Fibroblast of pulmonary artery (primary cell): Measurements from ENCODE around the gene KIF26B.

Source experiments
- DNase-seq: peaks from one replicate; pipeline ENCODE4 v3.0.0-alpha.2; 2010; ENCODE audit warnings: low read depth
- H3K4me3 ChIP-seq: replicated peaks from 2 replicates; pipeline ENCODE4 v1.5.1; 2011; ENCODE audit warnings: low read depth, mild to moderate bottlenecking, control low read depth, low read length, moderate library complexity
- TF ChIP-seq, protein P1 (sequence below): IDR thresholded peaks from 2 replicates; pipeline ENCODE4 v1.5.1; 2011; ENCODE audit warnings: mild to moderate bottlenecking, control low read depth, low read length, inconsistent platforms; ENCODE audit errors: missing control alignments

The KIF26B gene

GRCh38 chr1:245148861-245149260 is 5.9 kb upstream of the KIF26B start:
- no peak overlapping the region for H3K4me3 ChIP-seq
- TF ChIP-seq, protein P1, sequence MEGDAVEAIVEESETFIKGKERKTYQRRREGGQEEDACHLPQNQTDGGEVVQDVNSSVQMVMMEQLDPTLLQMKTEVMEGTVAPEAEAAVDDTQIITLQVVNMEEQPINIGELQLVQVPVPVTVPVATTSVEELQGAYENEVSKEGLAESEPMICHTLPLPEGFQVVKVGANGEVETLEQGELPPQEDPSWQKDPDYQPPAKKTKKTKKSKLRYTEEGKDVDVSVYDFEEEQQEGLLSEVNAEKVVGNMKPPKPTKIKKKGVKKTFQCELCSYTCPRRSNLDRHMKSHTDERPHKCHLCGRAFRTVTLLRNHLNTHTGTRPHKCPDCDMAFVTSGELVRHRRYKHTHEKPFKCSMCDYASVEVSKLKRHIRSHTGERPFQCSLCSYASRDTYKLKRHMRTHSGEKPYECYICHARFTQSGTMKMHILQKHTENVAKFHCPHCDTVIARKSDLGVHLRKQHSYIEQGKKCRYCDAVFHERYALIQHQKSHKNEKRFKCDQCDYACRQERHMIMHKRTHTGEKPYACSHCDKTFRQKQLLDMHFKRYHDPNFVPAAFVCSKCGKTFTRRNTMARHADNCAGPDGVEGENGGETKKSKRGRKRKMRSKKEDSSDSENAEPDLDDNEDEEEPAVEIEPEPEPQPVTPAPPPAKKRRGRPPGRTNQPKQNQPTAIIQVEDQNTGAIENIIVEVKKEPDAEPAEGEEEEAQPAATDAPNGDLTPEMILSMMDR: no peak
- no peak for DNase-seq

GRCh38 chr1:245153081-245153551 is 1.7 kb upstream of the KIF26B start:
- H3K4me3 ChIP-seq: peak overlapping the region; percentile 81
- peak; percentile 82 for DNase-seq
- TF ChIP-seq, protein P1: peak; percentile 56

GRCh38 chr1:245153552-245154428 is 995 bp upstream of the KIF26B start:
- peak overlapping the region; percentile 81 for H3K4me3 ChIP-seq
- no peak for DNase-seq
- TF ChIP-seq, protein P1: no peak

GRCh38 chr1:245155272-245156040 is 671 bp downstream of the KIF26B start:
- DNase-seq: peak; percentile 39
- TF ChIP-seq, protein P1: no peak

GRCh38 chr1:245156041-245156735 is 1.4 kb downstream of the KIF26B start:
- DNase-seq: peak; percentile 76
- H3K4me3 ChIP-seq: peak overlapping the region; percentile 81
- TF ChIP-seq, protein P1: peak; percentile 47

More at GRCh38 chr1:245155272-245156040, 671 bp downstream of the KIF26B start:
- H3K4me3 ChIP-seq: peak overlapping the region; percentile 81

DNA sequence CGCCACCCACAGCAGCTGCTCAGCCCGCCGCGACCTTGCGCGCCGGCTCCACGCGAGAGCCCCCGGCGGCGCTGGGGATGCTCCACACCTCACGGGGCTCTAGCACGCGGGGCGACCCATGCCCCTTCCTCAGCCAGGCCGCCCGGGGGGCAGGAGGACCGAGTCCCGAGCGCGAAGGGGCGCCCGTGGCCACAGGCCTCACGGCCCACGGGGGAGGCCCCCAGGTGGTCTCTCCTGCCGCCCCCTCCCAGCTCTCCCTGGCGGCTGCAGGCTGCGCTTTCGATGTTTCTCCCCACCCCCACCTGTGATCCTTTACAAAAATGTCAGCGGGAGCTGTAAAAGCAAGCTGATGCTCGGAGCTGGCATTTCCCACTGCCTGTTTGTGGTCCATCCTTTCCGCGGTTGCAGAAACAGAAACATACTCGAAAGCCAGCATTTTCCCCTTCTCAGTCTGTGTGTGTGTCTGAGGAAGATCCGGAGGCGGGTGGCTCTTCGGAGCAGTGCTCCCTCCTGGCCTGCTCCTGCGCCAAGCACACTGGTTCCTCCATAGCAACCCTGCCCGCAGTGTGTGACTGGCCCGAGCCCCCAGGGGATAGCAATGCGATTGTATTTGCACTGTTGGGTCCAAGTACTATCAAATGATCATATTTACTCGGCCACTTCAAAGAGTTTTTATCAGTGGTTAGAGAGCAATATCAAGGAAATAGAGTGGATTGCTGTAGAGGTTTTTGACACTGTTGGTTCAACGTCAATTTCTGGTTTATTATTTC is 2.1 kb downstream of the KIF26B start:
- DNase-seq: peak; percentile 29
- TF ChIP-seq, protein P1: no peak

More for the DNA sequence above, 2.1 kb downstream of the KIF26B start:
- peak overlapping the region; percentile 81 for H3K4me3 ChIP-seq
